ENCODE data around the gene ARHGEF40.
A peak's percentile ranks its signal among the peaks of the same experiment; 100 is the strongest.

Gene ARHGEF40

GRCh38 chr14:21070083-21070609, at the start of gene ARHGEF40:
TSS of gene ARHGEF40 (plus strand) at chr14:21070304. CDS start at chr14:21070397, 93 bp downstream.
- DNase-seq: peak; percentile 86

DNA sequence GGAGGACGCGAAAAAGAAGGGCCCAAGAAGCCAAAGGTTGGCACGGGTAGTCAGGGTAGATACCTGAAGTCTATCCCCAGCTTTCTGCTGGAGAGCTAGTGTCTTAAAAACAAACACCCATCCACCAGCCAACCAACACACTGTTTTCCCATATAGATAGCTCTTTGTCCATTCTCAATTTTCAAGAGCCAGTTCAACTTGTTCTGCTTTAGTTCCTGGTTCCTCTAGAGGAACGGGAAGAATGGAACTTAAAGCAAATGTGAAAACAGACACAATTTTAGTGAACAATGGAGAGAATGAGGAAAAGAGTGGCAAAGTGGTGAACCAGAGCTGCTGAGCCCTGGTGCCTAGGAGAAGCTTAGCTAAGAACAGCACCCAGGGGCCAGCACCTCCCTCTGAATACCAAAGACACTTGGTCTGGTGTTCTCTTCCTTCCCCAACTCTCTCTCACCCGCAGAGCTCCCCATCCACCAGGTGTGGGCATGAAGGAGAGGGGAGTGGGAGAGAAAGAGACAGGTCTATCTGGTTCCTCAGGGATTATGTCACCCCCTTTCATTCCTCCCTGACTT, 49.0 kb upstream of the ARHGEF40 start:
- DNase-seq: no peak

DNA sequence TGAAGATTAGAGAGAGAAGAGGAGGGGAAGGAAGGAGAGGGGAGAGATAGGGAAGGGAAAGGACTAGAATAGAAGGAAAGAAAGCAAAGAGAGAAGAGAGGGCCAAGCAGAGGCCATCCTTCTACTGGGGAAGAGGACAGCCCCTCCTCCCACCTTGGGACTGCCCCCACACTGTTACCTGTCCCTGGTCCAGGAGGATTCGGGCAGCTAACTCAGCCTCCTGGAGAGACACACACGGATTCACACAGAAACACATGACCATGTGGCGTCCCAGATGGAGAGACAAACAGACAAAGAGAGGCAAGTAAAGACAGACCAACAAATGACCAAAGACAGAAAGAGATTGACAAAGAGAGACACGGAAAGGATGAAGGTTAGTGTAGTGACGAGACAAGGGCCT, 47.4 kb upstream of the ARHGEF40 start:
- no peak for DNase-seq

DNA sequence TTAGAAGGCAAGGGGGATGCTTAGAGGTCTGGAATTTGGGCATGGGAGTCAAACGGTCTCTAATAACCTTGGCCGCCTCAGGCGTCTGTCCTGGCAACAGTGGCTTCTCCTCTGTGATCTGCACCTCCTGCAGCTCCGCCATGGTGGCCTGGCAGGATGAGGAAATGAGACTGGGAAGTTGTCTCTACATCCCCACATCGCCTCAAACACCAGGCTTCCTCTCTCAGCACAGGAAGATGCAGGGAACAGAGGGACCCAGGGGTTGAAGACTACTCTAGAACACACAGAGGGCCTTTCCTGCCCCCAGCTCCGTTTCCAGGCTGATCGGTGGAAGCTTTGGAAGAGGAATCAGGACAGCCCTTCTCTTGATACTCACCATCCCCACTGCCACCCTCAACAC, 46.9 kb upstream of the ARHGEF40 start:
- DNase-seq: peak; percentile 34

GRCh38 chr14:21023817-21024584, 46.1 kb upstream of the ARHGEF40 start:
- DNase-seq: peak; percentile 38

GRCh38 chr14:21024585-21025370, 45.3 kb upstream of the ARHGEF40 start, which contains the start of gene NDRG2:
TSS of gene NDRG2 (minus strand) at chr14:21025061. CDS start at chr14:21023315, 1,746 bp downstream.
- peak; percentile 87 for DNase-seq

GRCh38 chr14:21025371-21026273, 44.5 kb upstream of the ARHGEF40 start:
- DNase-seq: peak; percentile 73

DNA sequence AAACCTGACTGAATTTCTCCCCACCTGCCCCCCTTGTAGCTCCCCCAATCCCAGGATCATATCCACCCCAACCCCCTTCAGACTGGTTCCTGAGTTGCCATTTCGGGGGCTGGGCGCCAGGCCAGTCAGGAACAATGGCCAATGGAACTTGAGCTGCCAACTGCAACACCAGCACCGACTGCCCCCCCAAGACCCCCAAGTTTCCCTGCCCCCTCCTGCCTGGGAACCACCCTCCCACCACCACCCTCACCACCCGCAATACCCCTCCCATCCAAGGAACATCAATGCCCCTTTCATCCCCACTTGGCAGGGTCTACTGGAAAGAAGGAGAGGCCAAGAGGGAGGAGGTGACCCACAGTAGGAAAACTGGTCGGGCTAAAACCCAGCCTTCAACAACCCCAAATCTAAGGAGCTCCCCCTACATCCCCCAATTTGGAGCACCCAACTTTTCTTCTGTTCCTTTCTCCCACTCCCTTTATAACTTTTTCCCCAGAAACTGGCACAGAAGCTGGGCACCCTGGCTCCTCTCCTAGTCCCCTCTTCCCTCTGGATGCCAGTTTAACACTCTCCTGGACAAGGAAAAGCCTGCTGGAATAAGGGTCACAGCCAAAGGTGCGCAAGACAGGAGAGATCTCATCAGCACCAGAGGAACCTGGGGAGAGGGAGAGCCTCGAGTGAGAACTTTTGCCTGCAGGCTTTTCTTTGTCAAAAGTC, 43.7 kb upstream of the ARHGEF40 start:
- peak; percentile 68 for DNase-seq

DNA sequence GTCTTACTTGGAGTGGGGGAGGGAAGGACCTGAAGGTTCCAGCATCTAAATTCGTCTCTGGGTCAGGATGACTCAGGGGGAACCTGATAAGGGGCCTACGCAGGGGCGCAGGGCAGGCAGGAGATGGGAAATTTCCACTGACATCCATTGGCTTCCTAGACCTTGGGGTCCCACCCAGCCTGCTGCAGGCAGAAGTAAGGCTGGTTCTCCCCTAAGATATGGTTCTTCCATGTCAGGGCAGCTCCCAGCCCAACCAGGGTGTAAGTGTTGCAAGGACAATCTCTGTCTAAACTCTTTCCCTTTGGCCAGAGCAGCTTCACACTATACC, 43.2 kb upstream of the ARHGEF40 start:
- DNase-seq: peak; percentile 37

DNA sequence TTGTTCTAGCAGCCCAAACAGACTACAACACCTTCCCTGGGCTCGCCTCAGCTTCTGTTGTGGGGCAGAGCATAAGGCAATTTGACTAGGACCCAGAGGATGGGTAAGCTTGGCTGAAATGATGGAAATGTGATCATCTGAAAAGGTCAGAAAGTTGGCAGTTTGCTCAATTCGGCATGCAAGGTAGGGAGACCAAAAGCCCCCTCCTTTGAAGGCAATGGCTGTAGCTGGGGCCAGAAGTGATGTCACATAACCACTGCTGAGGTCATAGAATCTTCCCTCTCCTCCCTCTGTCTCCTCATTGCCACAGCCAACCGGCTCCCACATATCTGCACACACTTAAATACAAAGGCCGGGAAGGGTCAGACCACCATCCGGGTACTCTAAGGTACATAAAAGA, 40.2 kb upstream of the ARHGEF40 start, which contains the start of gene TPPP2:
Gene TPPP2, plus strand, starts transcription at position 301 of the 400 bp plus-strand sequence. CDS start 365 bp downstream, outside the sequence.
- DNase-seq: peak; percentile 2

DNA sequence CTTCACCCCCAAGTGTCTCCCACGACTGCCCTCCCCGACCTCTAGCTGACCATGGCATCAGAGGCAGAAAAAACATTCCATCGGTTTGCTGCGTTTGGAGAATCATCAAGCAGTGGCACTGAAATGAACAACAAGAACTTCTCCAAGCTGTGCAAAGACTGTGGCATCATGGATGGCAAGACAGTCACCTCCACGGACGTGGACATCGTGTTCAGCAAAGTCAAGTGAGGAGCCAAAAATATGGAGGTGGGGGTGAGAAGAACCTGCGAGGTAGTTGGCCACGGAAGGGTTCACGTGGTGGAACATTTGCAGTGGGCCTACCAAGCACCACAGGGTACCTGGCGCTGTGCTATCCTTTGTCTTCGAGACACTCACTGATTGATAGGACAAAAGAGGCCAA, 39.6 kb upstream of the ARHGEF40 start:
- DNase-seq: peak; percentile 12

GRCh38 chr14:21032326-21033132, 37.6 kb upstream of the ARHGEF40 start:
- DNase-seq: no peak

DNA sequence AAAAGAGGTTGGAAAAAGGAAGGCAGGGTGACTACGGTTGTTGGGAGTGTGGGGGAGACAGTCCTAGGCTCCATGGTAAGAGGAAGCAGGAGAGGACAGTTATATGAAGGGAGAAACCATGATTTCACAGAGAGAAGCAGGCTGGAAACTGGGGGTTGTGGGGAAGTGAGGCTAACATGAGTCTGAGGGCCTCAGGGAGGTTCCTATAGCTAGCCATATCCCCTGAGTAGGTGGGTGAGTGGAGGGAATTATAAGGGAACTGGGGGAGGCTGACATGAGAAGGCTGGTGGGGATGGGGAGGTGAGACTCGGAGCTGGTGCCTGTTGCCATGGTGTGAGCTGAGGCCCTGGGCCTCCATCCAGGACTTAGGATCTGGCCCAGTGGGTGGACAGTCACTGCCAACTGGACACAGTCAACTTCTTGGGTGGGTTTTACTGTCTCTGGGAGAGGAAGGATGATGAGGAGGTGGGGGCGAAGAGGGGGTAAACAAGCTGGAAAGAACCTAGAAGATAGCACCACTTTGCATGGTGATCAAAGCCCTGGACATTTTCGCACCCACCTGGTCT, 36.9 kb upstream of the ARHGEF40 start:
- DNase-seq: no peak

- DNase-seq: no peak
These were observed 35.4 kb upstream of the ARHGEF40 start, which contains the start of gene RNASE13 for GRCh38 chr14:21034707-21035106. TSS of gene RNASE13 (minus strand) at chr14:21034807. CDS start at chr14:21034288, 519 bp downstream.

GRCh38 chr14:21036751-21037150, 33.4 kb upstream of the ARHGEF40 start:
- no peak for DNase-seq

GRCh38 chr14:21037156-21037555, 32.9 kb upstream of the ARHGEF40 start:
- DNase-seq: no peak

DNA sequence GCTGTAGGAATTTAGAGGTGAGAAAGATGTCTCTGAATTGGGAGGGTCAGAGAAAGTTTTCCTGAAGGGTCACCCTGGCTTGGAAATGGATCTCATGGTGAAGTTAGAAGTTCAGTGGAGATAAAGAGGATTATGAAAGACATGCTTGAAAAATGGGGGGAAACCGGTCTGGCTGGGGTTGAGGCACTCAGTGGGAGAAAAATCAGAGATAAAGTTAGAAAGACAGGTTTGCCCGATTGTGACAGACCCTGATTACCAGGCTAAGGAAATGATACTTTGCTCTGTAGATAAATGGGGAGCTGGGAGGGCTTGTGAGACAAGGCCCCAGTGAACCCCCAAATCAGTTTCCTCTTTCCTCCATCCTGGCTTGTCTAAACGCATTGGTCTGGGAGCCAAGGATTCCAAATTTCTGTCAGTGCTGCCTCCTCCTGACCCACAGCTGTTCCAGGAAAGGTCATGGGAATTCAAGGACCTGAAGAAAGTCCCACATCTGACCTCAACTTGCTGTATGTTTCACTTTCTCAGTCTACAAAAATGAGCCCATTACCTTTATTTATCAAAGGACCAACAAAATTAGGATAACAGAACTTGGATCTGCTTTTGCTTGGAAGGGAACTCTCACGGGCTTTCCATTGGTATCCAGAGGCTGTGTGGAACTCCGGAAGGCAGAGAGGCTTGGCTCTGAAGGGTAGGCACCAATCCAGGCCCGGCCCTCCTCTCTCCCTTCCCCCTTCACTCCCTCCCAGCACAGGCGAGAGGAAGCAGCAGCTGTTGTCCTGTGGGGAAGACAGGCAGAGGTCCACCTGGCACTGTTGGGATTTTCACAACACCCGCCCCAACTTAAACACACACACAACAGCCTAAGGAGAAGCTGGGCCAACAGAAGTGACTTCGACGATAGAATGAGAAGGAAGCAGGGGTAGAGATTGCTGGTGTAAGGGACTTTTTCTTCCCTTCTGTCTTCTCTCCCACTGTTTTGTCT, 31.4 kb upstream of the ARHGEF40 start:
- peak; percentile 84 for DNase-seq

GRCh38 chr14:21039585-21040369, 30.3 kb upstream of the ARHGEF40 start:
- peak; percentile 69 for DNase-seq
